Hepatocyte (in vitro differentiated cells): ENCODE results near the gene ATP1A3. TPM values are rescaled to one million over a fixed set of nuclear protein-coding genes. Genes with fewer than 3 reads are reported as not detected.

Experiments used
- DNase-seq: peaks from one replicate; pipeline ENCODE4 v3.0.0-alpha.2; 2016; ENCODE audit warnings: low spot score
- H2AFZ ChIP-seq: fragments of 200-600 bp; sonication (generic); 2 replicates; pipeline ENCODE4 v1.6.0; 2016; ENCODE audit warnings: antibody characterized with exemption, mild to moderate bottlenecking
- H3K27ac ChIP-seq: fragments of 200-600 bp; sonication (generic); 2 replicates; pipeline ENCODE4 v1.5.1; 2016; ENCODE audit warnings: mild to moderate bottlenecking
- H3K27me3 ChIP-seq: fragments of 200-600 bp; sonication (generic); 2 replicates; pipeline ENCODE4 v1.6.1; 2016
- H3K36me3 ChIP-seq: fragments of 200-600 bp; sonication (generic); replicated peaks from 2 replicates; pipeline ENCODE4 v1.5.1; 2016; ENCODE audit warnings: low read depth; ENCODE audit not compliant: insufficient read depth
- H3K4me1 ChIP-seq: fragments of 200-600 bp; sonication (generic); 2 replicates; pipeline ENCODE4 v1.5.1; 2016; ENCODE audit warnings: mild to moderate bottlenecking, moderate library complexity; ENCODE audit not compliant: insufficient read depth
- H3K4me2 ChIP-seq: fragments of 200-600 bp; sonication (generic); 2 replicates; pipeline ENCODE4 v1.6.0; 2016
- H3K4me3 ChIP-seq: fragments of 200-600 bp; sonication (generic); 2 replicates; pipeline ENCODE4 v1.5.1; 2016; ENCODE audit warnings: mild to moderate bottlenecking
- H3K79me2 ChIP-seq: fragments of 200-600 bp; sonication (generic); 2 replicates; pipeline ENCODE4 v1.6.0; 2017; ENCODE audit warnings: mild to moderate bottlenecking
- H3K9me2 ChIP-seq: fragments of 200-600 bp; sonication (generic); replicated peaks from 2 replicates; pipeline ENCODE4 v1.6.0; 2017; ENCODE audit warnings: mild to moderate bottlenecking; ENCODE audit not compliant: insufficient read depth
- H3K9me3 ChIP-seq: fragments of 200-600 bp; sonication (generic); 2 replicates; pipeline ENCODE4 v1.5.1; 2016; ENCODE audit warnings: low read depth, mild to moderate bottlenecking
- H4K20me1 ChIP-seq: fragments of 200-600 bp; sonication (generic); 2 replicates; pipeline ENCODE4 v1.6.0; 2016; ENCODE audit warnings: mild to moderate bottlenecking; ENCODE audit not compliant: insufficient read depth, poor library complexity, severe bottlenecking
- EZH2 ChIP-seq: fragments of 200-600 bp; sonication (generic); IDR thresholded peaks from 2 replicates; pipeline ENCODE4 v1.6.1; 2016; ENCODE audit warnings: antibody characterized with exemption, mild to moderate bottlenecking, borderline replicate concordance
- EZH2phosphoT487 ChIP-seq: fragments of 200-600 bp; sonication (generic); IDR thresholded peaks from one replicate; pipeline ENCODE4 v1.6.1; 2018; ENCODE audit warnings: antibody characterized with exemption, mild to moderate bottlenecking, low read depth, moderate library complexity; ENCODE audit not compliant: unreplicated experiment, severe bottlenecking
- WGBS: methylation state at CpG from one replicate; pipeline ENCODE4 v1.1.6; 2016; ENCODE audit warnings: low lambda C conversion rate; ENCODE audit errors: missing lambda C conversion rate; 5-methylcytosine and 5-hydroxymethylcytosine counted together
- polyA plus RNA-seq: library from polyadenylated mRNA; unstranded; fragments of >200 nt; fragmentation: Nextera tagmentation; extraction: Ambion mirVana; gene quantifications from 2 replicates; pipeline ENCODE4 v1.2.1, GENCODE V29; 2016
- total RNA-seq: library from RNA; depleted of rRNA; stranded (reverse); fragments of >200 nt; gene quantifications from 2 replicates; pipeline ENCODE4 v1.2.3, GENCODE V29; 2014
- TF ChIP-seq, protein P1 (sequence below): fragments of 200-600 bp; sonication (generic); IDR thresholded peaks from 2 replicates; pipeline ENCODE4 v1.5.1; 2016; ENCODE audit warnings: antibody characterized with exemption, mild to moderate bottlenecking; ENCODE audit not compliant: poor library complexity

ATP1A3 gene
- total and polyA plus RNA-seq, 2 experiments from 2014 or later = 0.03 to 0.82 TPM

DNA sequence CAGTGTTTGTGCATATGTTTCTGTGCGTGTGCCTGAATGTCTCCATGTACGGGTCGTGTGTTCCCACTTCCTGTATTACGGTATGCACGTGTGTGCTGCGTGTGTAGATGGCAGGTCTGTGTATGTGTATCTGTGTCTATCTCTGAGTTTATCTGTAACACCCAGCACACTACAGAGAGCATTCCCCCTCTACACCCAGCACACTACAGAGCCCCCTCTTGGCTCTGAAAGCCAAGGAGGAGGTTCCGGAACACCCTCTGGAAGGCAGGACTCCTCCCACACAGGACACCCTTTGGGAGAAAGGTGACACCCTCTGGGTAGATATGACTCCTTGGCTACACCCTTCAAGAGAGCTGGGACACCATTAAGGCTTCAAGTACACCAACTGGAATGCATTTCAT is 63.7 kb downstream of the ATP1A3 start:
- no peaks in the 10 kb centered on the region for H3K79me2 ChIP-seq
- no peaks in the 10 kb centered on the region for H4K20me1 ChIP-seq
- H3K9me2 ChIP-seq = no peaks in the 10 kb centered on the region
- peaks cover 92% of the 10 kb centered on the region for H3K27me3 ChIP-seq
- no peak overlapping the region for H3K4me3 ChIP-seq
- H3K4me1 ChIP-seq = peaks cover 11% of the 10 kb centered on the region
- DNase-seq = no peak
- H2AFZ ChIP-seq = no peak overlapping the region
- no peaks in the 10 kb centered on the region for H3K36me3 ChIP-seq
- no peak overlapping the region for H3K27ac ChIP-seq
- no peak overlapping the region for H3K4me2 ChIP-seq
- 45% methylated on average over 7 of the region's 7 CpGs for WGBS
- no peaks in the 10 kb centered on the region for H3K9me3 ChIP-seq
- TF ChIP-seq EZH2phosphoT487 = no peak
- no peak for TF ChIP-seq EZH2
- TF ChIP-seq, protein P1, sequence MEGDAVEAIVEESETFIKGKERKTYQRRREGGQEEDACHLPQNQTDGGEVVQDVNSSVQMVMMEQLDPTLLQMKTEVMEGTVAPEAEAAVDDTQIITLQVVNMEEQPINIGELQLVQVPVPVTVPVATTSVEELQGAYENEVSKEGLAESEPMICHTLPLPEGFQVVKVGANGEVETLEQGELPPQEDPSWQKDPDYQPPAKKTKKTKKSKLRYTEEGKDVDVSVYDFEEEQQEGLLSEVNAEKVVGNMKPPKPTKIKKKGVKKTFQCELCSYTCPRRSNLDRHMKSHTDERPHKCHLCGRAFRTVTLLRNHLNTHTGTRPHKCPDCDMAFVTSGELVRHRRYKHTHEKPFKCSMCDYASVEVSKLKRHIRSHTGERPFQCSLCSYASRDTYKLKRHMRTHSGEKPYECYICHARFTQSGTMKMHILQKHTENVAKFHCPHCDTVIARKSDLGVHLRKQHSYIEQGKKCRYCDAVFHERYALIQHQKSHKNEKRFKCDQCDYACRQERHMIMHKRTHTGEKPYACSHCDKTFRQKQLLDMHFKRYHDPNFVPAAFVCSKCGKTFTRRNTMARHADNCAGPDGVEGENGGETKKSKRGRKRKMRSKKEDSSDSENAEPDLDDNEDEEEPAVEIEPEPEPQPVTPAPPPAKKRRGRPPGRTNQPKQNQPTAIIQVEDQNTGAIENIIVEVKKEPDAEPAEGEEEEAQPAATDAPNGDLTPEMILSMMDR = no peak

DNA sequence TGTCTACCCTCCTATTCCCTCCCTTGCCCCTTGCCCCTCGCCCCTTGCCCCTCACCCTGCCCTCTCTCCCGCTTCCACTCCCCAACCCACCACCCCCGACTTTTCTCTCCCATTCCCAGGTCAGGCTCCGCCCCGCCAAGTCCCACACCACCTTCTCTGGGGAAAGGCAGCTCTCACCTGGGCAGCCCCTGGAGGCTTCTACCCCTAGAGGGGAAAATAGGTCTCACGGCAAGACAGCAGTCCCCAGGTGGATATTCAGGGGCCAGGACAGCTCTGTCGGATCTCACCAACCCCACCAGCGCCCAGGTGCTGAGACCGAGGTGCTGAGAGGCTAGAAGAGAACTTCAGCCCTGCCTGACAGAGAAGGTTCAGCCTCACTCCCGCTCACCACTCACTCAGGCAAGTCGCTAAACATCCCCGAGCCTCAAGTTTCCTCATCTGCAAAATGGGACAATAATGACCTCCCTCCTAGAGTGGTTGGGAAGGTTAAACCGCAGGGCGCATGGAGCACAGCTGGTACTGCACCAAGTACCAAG is 64.4 kb downstream of the ATP1A3 start:
- Histone ChIP-seq H3K27me3 (peaks cover 94% of the 10 kb centered on the region), H3K36me3 (no peaks in the 10 kb centered on the region), H3K4me3 (no peak overlapping the region), H3K27ac (no peak overlapping the region), H3K9me3 (no peaks in the 10 kb centered on the region), H2AFZ (no peak overlapping the region), H3K79me2 (no peaks in the 10 kb centered on the region), H3K4me1 (peaks cover 11% of the 10 kb centered on the region), H4K20me1 (no peaks in the 10 kb centered on the region), H3K9me2 (no peaks in the 10 kb centered on the region), H3K4me2 (no peak overlapping the region)
- DNase-seq = no peak
- peak; percentile 54 for TF ChIP-seq EZH2
- no peak for TF ChIP-seq EZH2phosphoT487
- 30% methylated on average over 12 of the region's 14 CpGs for WGBS

DNA sequence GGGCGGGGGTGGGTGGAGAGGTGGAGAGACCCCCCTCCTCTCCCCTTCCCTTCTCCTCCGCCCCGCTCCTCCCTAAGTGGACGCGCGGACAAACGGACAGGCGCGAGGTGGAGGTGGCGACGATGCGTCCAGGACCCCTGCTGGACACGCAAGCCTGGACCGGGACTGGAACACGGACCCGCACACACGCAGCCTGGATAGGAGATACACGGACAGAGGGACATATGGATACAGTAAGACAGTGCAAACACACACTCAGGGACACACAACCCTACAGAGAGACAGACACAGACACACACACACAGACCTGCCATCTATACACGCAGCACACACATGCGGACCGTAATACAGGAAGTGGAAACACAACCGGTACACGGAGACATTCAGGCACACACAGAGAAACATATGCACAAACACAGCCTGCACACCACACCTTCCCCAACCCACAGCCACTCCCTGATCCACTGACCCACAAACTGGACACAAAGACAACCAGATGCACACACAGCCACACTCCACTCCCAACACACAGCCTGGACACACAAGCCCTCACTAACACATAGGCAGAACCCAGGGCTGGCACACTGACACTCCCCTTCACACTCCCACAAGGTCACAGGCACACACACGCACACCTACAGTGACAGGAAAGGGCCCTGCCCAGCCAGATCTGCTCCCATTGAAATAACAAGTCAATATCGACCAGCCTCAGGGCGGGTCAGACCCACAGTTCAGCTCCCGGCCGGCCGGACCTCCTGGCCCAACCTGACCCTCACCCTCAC is 65.1 kb downstream of the ATP1A3 start:
- peaks cover 11% of the 10 kb centered on the region for H3K4me1 ChIP-seq
- H3K27me3 ChIP-seq = peaks cover 96% of the 10 kb centered on the region
- WGBS = 6% methylated on average over 12 of the region's 29 CpGs

More for the DNA sequence above, 65.1 kb downstream of the ATP1A3 start:
- H3K36me3 ChIP-seq = no peaks in the 10 kb centered on the region
- DNase-seq = no peak
- H3K4me2 ChIP-seq = peak overlapping the region; percentile 100
- no peaks in the 10 kb centered on the region for H3K79me2 ChIP-seq
- peak overlapping the region; percentile 15 for H2AFZ ChIP-seq
- no peaks in the 10 kb centered on the region for H4K20me1 ChIP-seq
- TF ChIP-seq EZH2 = no peak
- TF ChIP-seq, protein P1 = no peak
- no peak for TF ChIP-seq EZH2phosphoT487
- H3K4me3 ChIP-seq = peak overlapping the region; percentile 70
- H3K9me3 ChIP-seq = no peaks in the 10 kb centered on the region
- no peaks in the 10 kb centered on the region for H3K9me2 ChIP-seq
- H3K27ac ChIP-seq = no peak overlapping the region
